Measurements from ENCODE around the gene LDLRAD4.

- TF ChIP-seq ZFP30 (CRISPR knock-in tag; IDR thresholded peaks at IDR 0.05) (no peak), ZFP3 (CRISPR knock-in tag; IDR thresholded peaks at IDR 0.05) (no peak), ZNF8 (CRISPR knock-in tag; IDR thresholded peaks at IDR 0.05) (no peak), ZNF70 (CRISPR knock-in tag; IDR thresholded peaks at IDR 0.05) (no peak), ZNF565 (CRISPR knock-in tag; conservative IDR thresholded peaks at IDR 0.05; ENCODE audit: low read depth) (no peak)
Observed at GRCh38 chr18:13676471-13676870, 457.9 kb downstream of the LDLRAD4 start.

All from SK-N-SH treated with all-trans-retinoic acid at 6 μM for 48 hours (cell line).